ENCODE results near the gene SETDB2.
"Not testable (repeated sequence)": the region's sequence is repeated elsewhere in the genome, so short reads cannot be mapped to it uniquely, and the experiment has no call there.

SETDB2 gene

DNA sequence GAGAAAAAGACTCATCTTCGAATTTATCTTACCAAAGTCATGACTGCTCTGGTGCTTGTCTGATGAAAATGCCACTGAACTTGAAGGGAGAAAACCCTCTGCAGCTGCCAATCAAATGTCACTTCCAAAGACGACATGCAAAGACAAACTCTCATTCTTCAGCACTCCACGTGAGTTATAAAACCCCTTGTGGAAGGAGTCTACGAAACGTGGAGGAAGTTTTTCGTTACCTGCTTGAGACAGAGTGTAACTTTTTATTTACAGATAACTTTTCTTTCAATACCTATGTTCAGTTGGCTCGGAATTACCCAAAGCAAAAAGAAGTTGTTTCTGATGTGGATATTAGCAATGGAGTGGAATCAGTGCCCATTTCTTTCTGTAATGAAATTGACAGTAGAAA, 32.5 kb downstream of the SETDB2 start:
- DNase-seq, result no peak

DNA sequence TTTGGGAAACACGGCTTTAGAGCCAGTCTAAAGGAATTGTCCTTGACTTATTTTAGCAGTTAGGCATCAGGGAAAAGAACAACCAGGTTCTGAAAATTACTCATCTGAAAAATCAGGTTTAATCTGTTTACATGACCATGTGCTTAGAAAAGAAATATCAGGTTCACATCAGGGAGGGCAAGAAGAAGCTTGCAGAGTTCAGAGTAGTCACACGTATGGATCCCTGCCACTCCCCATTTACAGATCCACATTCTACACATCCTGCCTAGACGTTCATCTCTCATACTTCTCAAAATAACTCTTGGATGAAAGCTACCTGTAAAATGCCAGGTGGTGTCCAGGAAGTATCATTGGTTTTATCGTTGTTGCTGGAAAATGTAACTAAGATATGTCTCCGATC, 37.7 kb downstream of the SETDB2 start:
- DNase-seq, result no peak

DNA sequence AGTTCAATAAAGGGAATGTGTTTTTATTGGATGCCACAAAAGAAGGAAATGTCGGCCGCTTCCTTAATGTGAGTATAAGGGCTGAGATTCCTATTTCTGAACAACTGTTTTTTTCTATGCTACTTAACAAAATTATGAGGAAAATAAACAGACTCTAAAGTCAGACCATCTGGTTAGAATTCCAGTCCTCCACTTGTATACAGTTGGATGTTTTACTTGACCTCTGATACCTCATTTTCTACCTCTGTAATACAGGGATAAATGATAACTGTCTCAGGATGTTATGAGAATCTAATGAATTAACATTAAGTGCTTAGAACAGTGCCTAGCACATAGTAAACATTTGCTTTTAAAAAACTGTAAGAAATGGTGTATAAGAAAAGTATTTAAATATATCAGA, 44.5 kb downstream of the SETDB2 start:
- no peak for DNase-seq

DNA sequence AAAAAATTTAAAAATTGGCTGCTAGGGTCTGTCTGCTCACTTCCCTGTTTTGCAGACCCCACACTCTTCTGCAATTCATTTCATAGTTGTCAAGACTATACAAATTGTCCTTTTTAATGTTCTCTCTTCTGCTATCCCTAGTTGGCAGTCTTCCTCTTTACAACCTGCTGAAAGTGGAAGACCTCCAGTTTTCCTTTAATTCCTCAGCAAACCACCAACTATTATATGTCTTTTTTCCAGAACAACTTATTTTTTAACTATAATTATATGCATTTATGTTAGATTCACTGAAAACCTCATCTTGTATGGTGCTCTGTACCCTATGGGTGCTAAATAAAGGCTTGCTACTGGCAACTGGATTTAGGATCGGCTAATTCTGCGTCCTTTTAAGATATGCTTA, 50.6 kb downstream of the SETDB2 start:
- DNase-seq, result no peak

DNA sequence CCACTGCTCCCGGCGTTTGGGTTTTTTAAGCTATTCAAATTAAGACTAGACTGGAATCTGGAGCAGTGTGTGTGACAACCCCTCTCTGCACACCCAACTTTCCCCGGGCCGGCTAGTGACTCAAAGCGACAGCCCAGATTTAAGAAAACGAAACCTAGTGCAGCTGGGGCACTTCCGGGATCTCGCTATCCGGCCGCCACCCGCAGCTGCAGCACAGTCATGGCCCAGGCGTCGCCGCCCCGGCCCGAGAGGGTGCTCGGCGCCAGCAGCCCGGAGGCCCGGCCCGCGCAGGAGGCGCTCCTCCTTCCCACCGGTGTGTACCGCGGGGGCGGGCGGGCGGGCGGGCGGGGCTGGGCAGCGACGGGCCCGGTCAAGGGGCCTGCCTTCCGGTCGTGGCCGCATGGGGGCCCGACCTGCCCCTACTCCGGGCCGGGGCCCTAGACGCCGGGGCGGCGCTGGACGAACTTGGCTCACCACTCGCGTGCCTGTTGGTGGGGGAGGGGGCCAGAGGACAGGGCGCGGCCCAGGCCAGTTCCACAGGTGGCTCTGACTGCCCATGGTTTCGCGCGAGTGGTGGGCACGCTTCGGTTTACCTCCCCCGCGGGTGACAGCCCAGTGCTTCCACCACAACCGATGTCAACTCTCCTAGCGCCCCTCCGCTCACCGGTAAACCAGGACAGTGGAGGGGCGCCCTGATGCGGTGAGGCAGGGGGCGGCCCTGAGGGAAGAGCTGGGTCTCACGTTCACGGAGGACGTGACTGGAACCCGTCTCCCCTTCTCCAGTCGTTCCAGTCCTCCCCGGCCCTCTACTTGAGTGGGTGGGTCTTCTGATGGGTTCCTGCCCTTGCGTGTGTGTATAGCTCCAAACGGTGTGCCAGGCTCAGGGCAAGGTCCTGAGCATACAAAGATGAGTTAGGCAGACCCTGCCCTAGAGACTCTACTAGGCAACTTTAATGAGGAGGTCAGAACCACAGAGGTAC, 52.0 kb downstream of the SETDB2 start, which contains the start of gene PHF11:
TSS of gene PHF11 (plus strand) at position 171 of the 980 bp plus-strand sequence. CDS start at position 220, 49 bp downstream.
- DNase-seq, result peak; percentile 85

DNA sequence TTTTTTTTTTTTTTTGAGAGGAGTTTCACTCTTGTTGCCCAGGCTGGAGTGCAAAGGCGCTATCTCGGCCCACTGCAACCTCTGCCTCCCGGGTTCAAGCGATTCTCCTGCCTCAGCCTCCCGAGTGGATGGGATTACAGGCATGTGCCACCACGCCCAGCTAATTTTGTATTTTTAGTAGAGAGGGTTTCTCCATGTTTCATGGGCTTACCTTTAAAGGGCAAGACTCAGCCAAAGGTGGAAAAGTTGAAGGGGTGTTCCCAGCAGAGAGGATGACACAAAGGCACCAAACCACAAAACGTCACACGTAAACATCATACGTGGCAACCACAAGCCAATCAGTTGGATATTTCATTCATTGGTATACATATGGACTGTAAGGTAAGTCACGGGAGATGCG, 52.8 kb downstream of the SETDB2 start:
- DNase-seq, result not testable (repeated sequence)

DNA sequence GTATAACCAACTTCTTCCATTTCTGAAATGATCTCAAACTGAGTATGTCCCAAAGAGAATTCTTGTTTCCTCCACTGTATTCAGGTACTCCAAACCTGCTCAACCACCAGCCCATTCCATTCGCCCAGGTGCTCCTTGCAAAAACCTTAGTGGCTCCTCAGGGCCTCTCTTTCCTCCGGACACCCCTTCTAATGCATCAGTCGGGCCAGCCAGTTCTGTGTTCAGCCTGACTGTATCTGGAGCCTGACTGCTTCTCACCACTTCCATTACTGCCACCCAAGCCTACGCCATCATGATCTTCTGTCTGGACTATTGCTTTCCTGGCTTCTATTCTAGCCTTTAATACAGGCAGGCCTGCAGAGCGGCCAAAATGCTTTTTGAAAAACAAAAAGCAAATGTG, 53.2 kb downstream of the SETDB2 start:
- no peak for DNase-seq

DNA sequence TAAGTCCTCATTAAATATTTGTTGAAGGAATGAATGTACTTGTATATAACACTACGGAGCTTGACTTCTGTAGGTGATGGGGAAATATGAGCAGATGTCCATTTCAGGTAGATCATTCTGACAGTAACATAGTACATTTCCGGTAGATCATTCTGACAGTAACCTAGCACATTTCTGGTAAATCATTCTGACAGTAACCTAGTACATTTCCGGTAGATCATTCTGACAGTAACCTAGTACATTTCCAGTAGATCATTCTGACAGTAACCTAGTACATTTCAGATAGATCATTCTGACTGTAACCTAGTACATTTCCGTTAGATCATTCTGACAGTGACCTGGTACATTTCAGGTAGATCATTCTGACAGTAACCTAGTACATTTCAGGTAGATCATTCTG, 54.1 kb downstream of the SETDB2 start:
- no peak for DNase-seq

DNA sequence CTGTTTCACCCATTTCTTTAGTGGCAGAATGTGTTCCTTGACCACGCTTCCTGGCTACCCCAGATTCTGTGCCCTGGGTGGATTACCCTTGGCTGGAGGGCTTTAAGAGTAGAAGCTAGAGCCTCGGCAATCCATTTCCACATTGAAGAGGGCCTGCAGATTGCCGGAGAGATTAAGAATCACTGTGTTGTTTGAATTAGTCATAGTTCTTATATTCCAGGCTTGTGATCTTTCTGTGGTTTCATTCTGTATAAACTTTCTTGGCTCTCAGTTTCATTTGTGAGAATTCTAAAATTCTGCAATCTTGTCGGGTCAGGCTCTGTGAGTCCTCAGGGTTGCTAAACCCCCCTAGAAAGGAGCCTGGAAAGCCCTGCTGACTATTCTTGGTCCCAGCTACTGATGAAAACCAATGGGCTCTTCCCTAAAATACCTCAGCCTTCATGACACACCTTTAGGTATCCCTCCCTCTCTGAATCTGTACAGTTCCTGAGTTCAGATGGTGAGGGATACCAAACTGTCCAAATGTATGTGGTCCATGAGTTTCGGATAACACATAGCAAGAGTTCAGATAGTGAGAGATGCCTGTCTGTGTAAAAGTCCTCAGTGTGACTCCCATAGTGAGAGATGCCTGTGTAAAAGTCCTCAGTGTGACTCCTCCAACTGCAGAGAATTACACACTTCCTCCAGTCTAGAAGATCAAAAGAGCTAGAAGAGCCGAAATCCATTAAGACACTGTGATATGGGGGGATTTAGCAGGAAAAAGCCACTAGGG, 56.0 kb downstream of the SETDB2 start:
- peak; percentile 69 for DNase-seq

DNA sequence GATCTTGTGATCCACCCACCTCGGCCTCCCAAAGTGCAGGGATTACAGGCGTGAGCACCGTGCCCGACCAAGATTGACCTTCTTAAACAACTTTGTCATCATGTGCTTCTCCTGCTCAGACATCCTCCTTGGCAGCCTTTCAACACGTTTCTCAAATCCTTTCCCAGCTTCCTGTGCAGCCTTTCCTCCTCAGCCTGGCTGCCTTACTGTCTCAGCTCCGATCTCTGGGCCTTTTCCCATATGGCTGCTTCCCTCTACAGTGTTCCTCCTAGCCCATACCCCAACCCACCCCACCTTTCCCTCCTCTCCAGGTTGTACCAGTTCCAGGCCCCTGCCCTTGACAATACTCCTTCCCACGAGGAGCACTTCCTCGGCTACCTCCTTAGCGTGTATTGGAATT, 58.9 kb downstream of the SETDB2 start:
- peak; percentile 43 for DNase-seq

DNA sequence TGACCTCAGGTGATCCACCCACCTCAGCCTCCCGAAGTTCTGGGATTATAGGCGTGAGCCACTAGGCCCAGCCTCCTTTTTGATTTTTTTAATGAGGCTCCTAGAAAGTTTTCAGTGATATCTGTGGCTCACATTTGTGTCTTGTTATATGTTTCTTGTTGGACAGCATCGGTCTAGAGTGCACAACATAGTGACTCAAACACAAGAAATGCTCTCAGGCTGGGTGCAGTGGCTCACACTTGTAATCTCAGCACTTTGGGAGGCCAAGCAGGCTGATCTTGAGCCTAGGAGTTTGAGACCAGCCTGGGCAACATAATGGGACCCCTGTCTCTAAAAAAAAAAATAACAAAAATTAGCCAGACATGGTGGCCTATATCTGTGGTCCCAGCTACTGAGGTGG, 59.9 kb downstream of the SETDB2 start:
- no peak for DNase-seq

DNA sequence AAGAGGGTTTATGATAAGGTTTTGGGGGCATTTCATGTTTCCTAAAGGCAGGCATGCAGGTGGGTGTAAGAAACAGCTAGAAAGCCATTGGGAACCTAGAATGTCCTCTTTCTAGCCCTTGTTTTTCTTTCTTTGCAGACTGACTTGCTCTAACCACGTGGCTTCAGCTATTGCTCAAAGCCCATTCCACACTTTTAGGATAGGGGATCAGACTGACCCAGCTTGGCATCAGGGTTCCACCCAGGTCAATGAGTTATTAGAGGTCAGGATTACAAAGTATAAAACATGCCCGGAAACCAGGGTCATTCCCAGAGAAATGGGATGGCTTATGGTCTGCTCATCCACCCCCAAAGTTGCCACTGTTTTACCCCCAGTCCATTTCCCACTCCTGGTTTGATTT, 68.5 kb downstream of the SETDB2 start:
- no peak for DNase-seq

DNA sequence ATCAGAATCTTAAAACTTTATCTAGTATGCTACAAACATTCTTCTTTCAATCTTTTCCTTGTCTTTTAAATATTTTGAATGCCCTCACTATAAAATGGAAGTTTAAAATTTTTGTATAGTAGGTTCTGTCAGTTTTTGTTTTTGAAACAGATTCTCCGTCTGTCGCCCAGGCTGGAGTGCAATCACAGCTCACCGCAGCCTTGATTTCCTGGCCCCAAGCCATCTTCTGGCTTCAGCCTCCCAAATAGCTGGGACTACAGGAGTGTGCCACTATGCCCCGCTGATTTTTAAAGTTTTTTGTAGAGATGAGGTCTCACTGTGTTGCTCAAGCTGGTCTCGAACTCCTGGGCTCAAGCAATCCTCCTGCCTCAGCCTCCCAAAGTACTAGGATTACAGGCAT, 72.4 kb downstream of the SETDB2 start:
- DNase-seq, result no peak

DNA sequence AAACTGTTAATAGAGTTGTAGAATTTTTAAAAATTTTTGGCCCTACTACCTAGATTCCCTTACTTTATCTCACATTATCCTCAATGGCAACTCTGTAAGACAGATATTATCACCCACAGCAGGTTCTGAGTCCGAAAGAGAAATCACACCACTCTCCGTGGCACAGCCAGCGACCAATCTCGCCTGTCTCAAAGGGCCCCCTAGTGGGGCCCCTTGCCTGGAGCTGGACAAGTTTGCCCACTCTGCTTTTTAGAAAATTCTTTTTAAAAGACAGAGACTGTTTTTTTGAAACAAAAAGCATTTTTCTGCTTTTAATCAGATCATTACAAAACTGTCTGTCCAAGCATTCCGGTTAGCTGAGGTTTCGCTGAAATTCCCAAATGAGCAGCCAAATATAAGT, 73.4 kb downstream of the SETDB2 start:
- DNase-seq, result peak; percentile 16

DNA sequence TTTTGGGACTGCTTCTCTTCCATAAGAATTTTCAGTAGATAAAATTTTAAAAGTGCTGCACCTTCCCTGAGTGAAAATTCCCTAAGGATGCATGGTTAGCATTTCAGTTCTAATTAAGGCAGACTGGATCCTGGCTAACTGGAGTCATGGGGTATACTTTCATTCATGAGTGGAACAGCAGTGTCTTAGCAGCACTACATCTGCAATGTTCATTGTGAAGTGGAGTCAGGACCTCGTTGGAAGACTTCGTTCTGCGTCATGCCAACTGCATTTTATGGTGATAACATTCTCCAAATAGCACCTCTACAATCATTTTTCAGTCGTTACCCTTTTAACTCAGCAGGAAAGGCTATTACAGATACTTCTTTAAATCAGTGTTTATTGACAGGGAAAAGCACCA, 77.2 kb downstream of the SETDB2 start:
- DNase-seq, result no peak

DNA sequence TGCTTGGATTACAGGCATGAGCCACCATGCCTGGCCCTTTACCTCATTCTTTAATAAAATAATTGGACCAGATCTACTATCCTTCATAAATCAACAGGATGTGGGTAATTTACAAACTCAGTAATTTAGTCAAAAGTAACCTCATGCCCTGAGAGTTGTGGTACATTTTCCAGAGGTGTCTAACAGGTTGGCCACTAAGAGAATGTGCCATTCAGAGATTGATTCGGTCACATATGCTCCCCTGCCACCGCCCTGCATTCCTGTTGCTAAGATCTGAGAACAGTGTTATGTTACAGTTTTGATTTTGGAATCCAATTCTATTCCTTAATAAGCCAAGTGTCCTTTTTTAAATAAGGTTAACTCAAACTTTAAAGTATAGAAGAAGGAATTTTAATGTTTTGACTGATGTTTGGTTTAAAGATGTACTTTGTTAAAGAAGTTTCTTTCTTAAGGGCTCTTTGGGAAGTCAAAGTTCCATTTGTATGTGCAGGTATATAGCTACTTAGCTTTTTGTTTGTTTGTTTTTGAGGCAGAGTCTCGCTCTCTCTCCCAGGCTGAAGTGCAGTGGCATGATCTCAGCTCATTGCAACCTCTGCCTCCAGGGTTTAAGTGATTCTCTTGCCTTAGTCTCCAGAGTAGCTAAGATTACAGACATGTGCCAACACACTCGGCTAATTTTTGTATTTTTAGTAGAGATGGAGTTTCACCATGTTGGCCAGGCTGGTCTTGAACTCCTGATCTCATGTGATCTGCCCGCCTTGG, 80.8 kb downstream of the SETDB2 start:
- DNase-seq, result no peak

DNA sequence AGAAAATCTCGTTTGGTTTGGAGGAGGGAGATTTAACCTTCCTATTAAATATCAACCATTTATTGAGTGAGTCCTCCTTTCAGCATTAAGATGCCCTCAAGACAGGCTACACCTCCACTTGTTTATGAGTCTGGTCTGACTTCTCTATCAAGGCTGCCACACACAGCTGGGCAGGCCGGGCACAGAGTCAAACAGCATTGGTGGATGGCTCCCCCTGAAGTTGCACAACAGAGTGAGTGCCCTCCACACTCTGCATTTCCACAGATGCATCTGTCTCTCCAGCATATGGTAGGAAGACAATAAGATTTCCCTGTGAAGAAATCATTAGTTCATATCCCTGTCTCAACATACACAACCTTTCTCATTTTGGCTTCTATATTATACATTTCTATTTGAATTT, 83.0 kb downstream of the SETDB2 start:
- no peak for DNase-seq

DNA sequence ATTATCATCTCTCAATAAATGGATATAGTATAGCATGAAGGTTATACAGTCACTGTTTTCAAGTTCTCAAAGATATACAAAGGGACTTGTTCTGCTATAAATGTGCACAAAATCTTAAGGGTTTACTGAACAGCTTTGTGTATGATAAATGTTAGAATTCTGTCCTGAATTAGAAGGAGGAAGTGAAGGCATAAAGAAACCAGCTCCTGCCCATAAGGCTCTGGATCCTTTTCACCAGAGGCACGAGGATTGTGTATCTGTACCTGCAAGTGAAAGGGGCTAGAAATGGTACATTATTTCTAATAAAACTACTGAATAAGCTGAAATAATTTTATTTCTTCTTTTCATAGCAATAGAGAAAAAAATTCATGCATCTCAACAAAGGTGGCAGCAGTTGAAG, 84.1 kb downstream of the SETDB2 start:
- no peak for DNase-seq

DNA sequence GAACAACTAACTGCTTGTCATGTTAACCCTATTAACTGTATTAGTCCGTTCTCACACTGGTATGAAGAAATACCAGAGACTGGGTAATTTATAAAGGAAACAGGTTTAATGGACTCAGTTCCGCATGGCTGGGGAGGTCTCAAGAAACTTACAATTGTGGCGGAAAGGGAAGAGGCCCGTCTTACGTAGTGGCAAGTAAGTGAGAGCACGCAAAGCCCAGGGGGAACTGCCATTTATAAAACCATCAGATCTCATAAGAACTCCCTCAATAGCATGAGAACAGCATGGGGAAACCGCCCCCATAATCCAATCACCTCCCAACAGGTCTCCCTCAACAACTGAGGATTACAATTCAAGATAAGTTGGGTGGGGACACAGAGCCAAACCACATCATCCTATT, 86.4 kb downstream of the SETDB2 start:
- DNase-seq, result no peak

DNA sequence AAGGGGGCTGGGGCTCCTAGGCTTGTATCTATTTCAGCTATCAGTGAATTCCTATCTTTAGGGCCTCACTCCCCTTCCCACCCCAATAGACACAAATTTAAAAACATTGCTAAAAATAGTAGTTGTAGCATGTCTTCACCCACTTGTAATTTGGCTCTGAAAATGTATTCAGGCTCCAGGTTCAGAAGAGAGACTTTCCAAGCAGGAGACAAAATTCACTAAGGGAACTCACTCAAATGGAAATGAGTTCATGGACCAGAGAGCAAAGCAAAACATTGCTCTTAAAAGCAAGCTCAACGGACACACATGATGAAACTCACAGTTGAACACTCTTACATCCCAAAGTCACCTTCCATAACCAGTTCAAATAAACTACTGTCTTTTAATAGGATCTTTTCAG, 88.5 kb downstream of the SETDB2 start:
- no peak for DNase-seq

DNA sequence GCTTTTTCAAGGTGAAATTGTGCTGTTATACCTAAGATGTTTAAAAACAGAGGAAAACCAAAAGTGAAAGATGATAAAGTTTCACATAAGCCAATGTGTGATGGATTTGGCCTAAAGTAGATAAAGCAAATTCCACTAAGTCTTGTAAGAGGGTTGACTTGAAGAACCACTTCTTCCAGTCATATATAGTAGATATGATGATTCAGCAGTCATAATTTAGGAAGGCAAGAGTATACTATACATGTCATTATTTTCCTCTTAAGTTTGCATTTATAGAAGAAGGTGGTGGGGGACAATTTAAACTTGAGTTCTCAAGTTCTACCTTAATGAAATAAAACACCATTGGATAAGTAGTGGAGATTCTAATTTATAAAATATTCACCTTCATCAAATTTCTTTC, 88.9 kb downstream of the SETDB2 start:
- DNase-seq, result no peak

DNA sequence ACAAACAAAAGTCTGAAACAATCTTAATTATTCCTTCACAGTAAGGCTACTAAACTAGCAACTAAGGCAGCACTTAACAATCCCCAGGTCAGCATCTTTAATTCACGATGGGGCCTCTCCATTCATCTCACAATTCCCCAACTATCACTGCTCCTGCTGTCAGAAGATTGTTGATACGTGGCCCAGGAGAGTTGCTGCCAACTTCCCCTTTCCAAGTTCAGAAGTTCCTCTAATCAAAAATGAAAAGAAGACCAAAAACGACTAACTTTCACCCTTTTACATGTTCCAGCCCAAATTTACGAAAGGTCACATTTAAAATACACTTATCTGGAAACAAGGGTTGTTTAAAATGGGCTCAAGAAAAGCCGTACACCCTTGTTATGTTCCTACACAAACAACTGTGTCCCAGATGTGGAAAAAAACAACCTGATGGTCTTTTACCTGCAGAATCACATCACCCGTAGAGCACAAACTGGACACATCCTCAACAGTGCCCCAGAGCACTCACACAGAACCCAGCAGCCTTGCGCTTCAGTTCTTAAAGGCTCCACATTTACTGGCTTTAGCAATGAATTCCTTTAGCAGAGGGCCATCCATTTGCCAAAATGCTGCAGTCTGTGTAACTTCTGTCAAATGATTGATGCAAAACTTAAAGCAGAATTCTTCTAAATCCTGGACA, 89.7 kb downstream of the SETDB2 start:
- DNase-seq, result no peak

Measured in fibroblast of skin of right biceps (primary cell).